Osteoblast (primary cell): ENCODE measurements around the gene ANAPC10. TPM values are rescaled to one million over a fixed set of nuclear protein-coding genes. Genes with fewer than 3 reads are reported as not detected.

ENCODE experiments used
- DNase-seq: peaks from one replicate; pipeline ENCODE4 v3.0.0; 2011; ENCODE audit warnings: low spot score, mixed read lengths; ENCODE audit not compliant: insufficient read length; ENCODE audit errors: missing footprints
- H2AFZ ChIP-seq: 2 replicates; pipeline ENCODE4 v1.6.0; 2011; ENCODE audit warnings: mild to moderate bottlenecking, low read length
- H3K27ac ChIP-seq: 2 replicates; pipeline ENCODE4 v1.5.1; 2011; ENCODE audit warnings: mild to moderate bottlenecking, low read depth, low read length, moderate library complexity
- H3K27me3 ChIP-seq: 2 replicates; pipeline ENCODE4 v1.6.0; 2012; ENCODE audit warnings: mild to moderate bottlenecking, control low read depth, inconsistent platforms, low read length, moderate library complexity; ENCODE audit not compliant: insufficient read depth
- H3K36me3 ChIP-seq: 2 replicates; pipeline ENCODE4 v1.5.1; 2011; ENCODE audit warnings: mild to moderate bottlenecking, low read length, control low read depth, moderate library complexity; ENCODE audit not compliant: insufficient read depth
- H3K4me1 ChIP-seq: 2 replicates; pipeline ENCODE4 v1.5.1; 2011; ENCODE audit warnings: mild to moderate bottlenecking, low read length, control low read depth, moderate library complexity; ENCODE audit not compliant: insufficient read depth
- H3K4me2 ChIP-seq: 2 replicates; pipeline ENCODE4 v1.6.0; 2011; ENCODE audit warnings: mild to moderate bottlenecking, low read length; ENCODE audit not compliant: insufficient read depth
- H3K4me3 ChIP-seq: fragments of 200-600 bp; sonication (generic); 3 replicates; pipeline ENCODE4 v1.5.1; 2012; ENCODE audit warnings: mild to moderate bottlenecking, low read length, inconsistent platforms; ENCODE audit not compliant: insufficient read depth
- H3K79me2 ChIP-seq: 2 replicates; pipeline ENCODE4 v1.6.0; 2012; ENCODE audit warnings: mild to moderate bottlenecking, low read length, control low read depth, inconsistent platforms; ENCODE audit not compliant: insufficient read depth
- H3K9me3 ChIP-seq: 2 replicates; pipeline ENCODE4 v1.5.1; 2011; ENCODE audit warnings: low read depth, low read length, control low read depth
- H4K20me1 ChIP-seq: 2 replicates; pipeline ENCODE4 v1.6.0; 2012; ENCODE audit warnings: mild to moderate bottlenecking, low read length, control low read depth; ENCODE audit not compliant: insufficient read depth
- CTCF ChIP-seq: IDR thresholded peaks from 2 replicates; pipeline ENCODE4 v1.5.1; 2011; ENCODE audit warnings: mild to moderate bottlenecking, low read depth, low read length, moderate library complexity; ENCODE audit errors: extremely low read depth
- total RNA-seq: library from RNA; depleted of rRNA; stranded (reverse); fragments of >200 nt; gene quantifications from 2 replicates; pipeline ENCODE4 v1.2.3, GENCODE V29; 2012

The ANAPC10 gene
- total RNA-seq, 1 donor = 22.8 TPM

- no peak for TF ChIP-seq CTCF
- Histone ChIP-seq H4K20me1 (no peaks in the 10 kb centered on the region), H3K9me3 (no peaks in the 10 kb centered on the region), H2AFZ (no peak overlapping the region), H3K4me2 (no peak overlapping the region), H3K4me1 (no peaks in the 10 kb centered on the region), H3K4me3 (no peak overlapping the region), H3K79me2 (no peaks in the 10 kb centered on the region), H3K27ac (no peak overlapping the region), H3K27me3 (no peaks in the 10 kb centered on the region), H3K36me3 (no peaks in the 10 kb centered on the region)
- no peak for DNase-seq
Measured at GRCh38 chr4:144955104-144955503, 142.9 kb downstream of the ANAPC10 start.

- Histone ChIP-seq H3K79me2 (no peaks in the 10 kb centered on the region), H3K4me3 (no peak overlapping the region), H2AFZ (no peak overlapping the region), H4K20me1 (no peaks in the 10 kb centered on the region), H3K27me3 (no peaks in the 10 kb centered on the region), H3K27ac (no peak overlapping the region), H3K9me3 (no peaks in the 10 kb centered on the region), H3K36me3 (no peaks in the 10 kb centered on the region), H3K4me1 (no peaks in the 10 kb centered on the region), H3K4me2 (no peak overlapping the region)
- no peak for DNase-seq
- no peak for TF ChIP-seq CTCF
Measured at GRCh38 chr4:144954230-144954629, 143.8 kb downstream of the ANAPC10 start.

GRCh38 chr4:144948421-144948820 lies 149.6 kb downstream of the ANAPC10 start:
- no peaks in the 10 kb centered on the region for H3K27me3 ChIP-seq
- H3K36me3 ChIP-seq = no peaks in the 10 kb centered on the region
- no peak overlapping the region for H3K4me2 ChIP-seq
- H4K20me1 ChIP-seq = no peaks in the 10 kb centered on the region
- no peaks in the 10 kb centered on the region for H3K4me1 ChIP-seq
- TF ChIP-seq CTCF = no peak
- no peak overlapping the region for H3K4me3 ChIP-seq
- H2AFZ ChIP-seq = no peak overlapping the region
- H3K79me2 ChIP-seq = no peaks in the 10 kb centered on the region
- no peak for DNase-seq
- no peaks in the 10 kb centered on the region for H3K9me3 ChIP-seq
- H3K27ac ChIP-seq = no peak overlapping the region

DNA sequence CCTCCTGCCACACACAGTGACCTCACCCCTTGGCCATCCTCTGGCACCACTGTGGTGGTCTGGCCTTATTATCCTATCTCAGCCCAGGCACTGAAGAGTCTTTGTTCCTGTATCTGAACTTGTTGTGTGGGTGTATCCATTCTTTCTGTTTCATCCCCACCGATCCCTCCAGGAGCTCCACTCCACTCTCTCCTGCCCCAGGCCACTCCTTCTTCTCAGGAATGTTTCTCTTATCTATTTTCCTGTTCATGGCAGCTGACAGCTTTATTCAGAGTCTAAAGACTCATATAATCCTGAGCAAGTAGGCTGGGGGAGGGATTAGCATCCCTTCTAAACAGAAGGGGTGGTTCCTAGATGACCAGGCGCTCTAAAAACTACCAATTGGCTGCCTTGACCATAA lies 150.0 kb downstream of the ANAPC10 start:
- no peak for TF ChIP-seq CTCF
- Histone ChIP-seq H2AFZ (no peak overlapping the region), H3K4me2 (no peak overlapping the region)

More for the DNA sequence above, 150.0 kb downstream of the ANAPC10 start:
- H4K20me1 ChIP-seq = no peaks in the 10 kb centered on the region
- no peaks in the 10 kb centered on the region for H3K79me2 ChIP-seq
- no peaks in the 10 kb centered on the region for H3K27me3 ChIP-seq
- no peak overlapping the region for H3K27ac ChIP-seq
- H3K4me1 ChIP-seq = no peaks in the 10 kb centered on the region
- peak; percentile 13 for DNase-seq
- H3K36me3 ChIP-seq = no peaks in the 10 kb centered on the region
- H3K4me3 ChIP-seq = no peak overlapping the region
- H3K9me3 ChIP-seq = no peaks in the 10 kb centered on the region

Other genes starting within 250 kb of the ANAPC10 start
- 80.7 and 90.5 TPM in 2 replicates for gene ABCE1, start 115 bp upstream of the ANAPC10 start, total RNA-seq
- 22.8 and 30.6 TPM in 2 replicates for gene OTUD4, start 82.4 kb upstream of the ANAPC10 start, total RNA-seq